ENCODE results near the gene VPS52.
"Not testable (repeated sequence)": the region's sequence is repeated elsewhere in the genome, so short reads cannot be mapped to it uniquely, and the experiment has no call there.

The VPS52 gene

GRCh38 chr6:33279971-33280511 is 8.4 kb upstream of the VPS52 start:
- DNase-seq: peak; percentile 7 to 29

GRCh38 chr6:33279257-33279695 is 7.6 kb upstream of the VPS52 start:
- no peak for DNase-seq

- DNase-seq: no peak
Measured at GRCh38 chr6:33278810-33279209, 7.1 kb upstream of the VPS52 start.

GRCh38 chr6:33278392-33278741 is 6.7 kb upstream of the VPS52 start:
- DNase-seq: no peak

- DNase-seq: no peak
Measured at GRCh38 chr6:33277663-33278391, 6.2 kb upstream of the VPS52 start.

GRCh38 chr6:33276864-33277662 is 5.4 kb upstream of the VPS52 start, which contains the start of gene B3GALT4:
TSS of gene B3GALT4 (plus strand) at chr6:33277123. CDS start at chr6:33277420, 297 bp downstream.
- peak; percentile 49 to 70 for DNase-seq

GRCh38 chr6:33276581-33276863 is 4.8 kb upstream of the VPS52 start:
- no peak for DNase-seq

GRCh38 chr6:33275795-33276580 is 4.3 kb upstream of the VPS52 start:
- not testable (repeated sequence) for DNase-seq

- no peak for DNase-seq
Measured at GRCh38 chr6:33273924-33274902, 2.5 kb upstream of the VPS52 start.

- DNase-seq: no peak
Measured at GRCh38 chr6:33273129-33273923, 1.6 kb upstream of the VPS52 start.

- no peak for DNase-seq
Measured at GRCh38 chr6:33272275-33273128, 826 bp upstream of the VPS52 start.

- no peak for DNase-seq
Measured at GRCh38 chr6:33271117-33271467, 584 bp downstream of the VPS52 start.

GRCh38 chr6:33264015-33264414 is 7.7 kb downstream of the VPS52 start:
- DNase-seq: no peak

- DNase-seq: not testable (repeated sequence)
Measured at GRCh38 chr6:33262490-33262889, 9.2 kb downstream of the VPS52 start.

GRCh38 chr6:33259032-33259431 is 12.6 kb downstream of the VPS52 start:
- no peak for DNase-seq

GRCh38 chr6:33254591-33254990 is 17.1 kb downstream of the VPS52 start:
- DNase-seq: no peak

GRCh38 chr6:33252759-33253158 is 18.9 kb downstream of the VPS52 start:
- no peak for DNase-seq

GRCh38 chr6:33251395-33252012 is 20.2 kb downstream of the VPS52 start:
- DNase-seq: no peak

- DNase-seq: no peak
Measured at GRCh38 chr6:33250731-33251130, 20.9 kb downstream of the VPS52 start.

Data from bone marrow (tissue), 2 donors.